Right atrium auricular region (tissue), 2 donors: ENCODE results near the gene MARCOL. TPM values are rescaled to one million over a fixed set of nuclear protein-coding genes. Genes with fewer than 3 reads are reported as not detected.

Experiments used
- DNase-seq: peaks from one replicate; pipeline ENCODE4 v3.0.0-alpha.2; 2019; ENCODE audit warnings: low spot score
- H3K27ac ChIP-seq, 2 donors: fragments of 200-600 bp; sonication (generic); 1 replicate in 1 of 2; 2 replicates in 1 of 2; pipeline ENCODE4 v1.5.1; 2016 to 2019
- H3K27me3 ChIP-seq, 2 donors: fragments of 200-600 bp; sonication (generic); one replicate each; pipeline versions ENCODE4 v1.5.1 to v1.6.0; 2017 to 2019
- H3K36me3 ChIP-seq: fragments of 200-600 bp; sonication (generic); one replicate; pipeline ENCODE4 v1.5.1; 2016
- H3K4me1 ChIP-seq, 2 donors: fragments of 200-600 bp; sonication (generic); one replicate each; pipeline versions ENCODE4 v1.5.1 to v1.6.0; 2017 to 2019
- H3K4me3 ChIP-seq, 2 donors: fragments of 200-600 bp; sonication (generic); 1 replicate in 1 of 2; 2 replicates in 1 of 2; pipeline ENCODE4 v1.5.1; 2017 to 2019; ENCODE audit warnings: mild to moderate bottlenecking in 1 of 2, moderate library complexity in 1 of 2
- H3K9me3 ChIP-seq, 2 donors: fragments of 200-600 bp; sonication (generic); one replicate each; pipeline ENCODE4 v1.5.1; 2019
- total RNA-seq, 2 donors: library from RNA; depleted of rRNA; stranded (reverse); fragments of >200 nt; gene quantifications; one replicate each; pipeline ENCODE4 v1.1.0, GENCODE V29; 2016
- TF ChIP-seq, protein P1 (sequence below), 2 donors: fragments of 200-600 bp; sonication (generic); IDR thresholded peaks; one replicate each; pipeline ENCODE4 v1.5.1; 2019; ENCODE audit warnings: antibody characterized with exemption in 2 of 2

The MARCOL gene
- total RNA-seq, 2 donors from 2014 or later, result not detected

GRCh38 chr5:148230240-148230639, 8.1 kb upstream of the MARCOL start:
- Histone ChIP-seq H3K36me3 (no peaks in the 10 kb centered on the region), H3K4me3 (no peak overlapping the region), H3K4me1 (no peaks in the 10 kb centered on the region), H3K27ac (no peak overlapping the region), H3K27me3 (no peaks in the 10 kb centered on the region), H3K9me3 (no peaks in the 10 kb centered on the region)
- DNase-seq, result no peak
- TF ChIP-seq, protein P1, sequence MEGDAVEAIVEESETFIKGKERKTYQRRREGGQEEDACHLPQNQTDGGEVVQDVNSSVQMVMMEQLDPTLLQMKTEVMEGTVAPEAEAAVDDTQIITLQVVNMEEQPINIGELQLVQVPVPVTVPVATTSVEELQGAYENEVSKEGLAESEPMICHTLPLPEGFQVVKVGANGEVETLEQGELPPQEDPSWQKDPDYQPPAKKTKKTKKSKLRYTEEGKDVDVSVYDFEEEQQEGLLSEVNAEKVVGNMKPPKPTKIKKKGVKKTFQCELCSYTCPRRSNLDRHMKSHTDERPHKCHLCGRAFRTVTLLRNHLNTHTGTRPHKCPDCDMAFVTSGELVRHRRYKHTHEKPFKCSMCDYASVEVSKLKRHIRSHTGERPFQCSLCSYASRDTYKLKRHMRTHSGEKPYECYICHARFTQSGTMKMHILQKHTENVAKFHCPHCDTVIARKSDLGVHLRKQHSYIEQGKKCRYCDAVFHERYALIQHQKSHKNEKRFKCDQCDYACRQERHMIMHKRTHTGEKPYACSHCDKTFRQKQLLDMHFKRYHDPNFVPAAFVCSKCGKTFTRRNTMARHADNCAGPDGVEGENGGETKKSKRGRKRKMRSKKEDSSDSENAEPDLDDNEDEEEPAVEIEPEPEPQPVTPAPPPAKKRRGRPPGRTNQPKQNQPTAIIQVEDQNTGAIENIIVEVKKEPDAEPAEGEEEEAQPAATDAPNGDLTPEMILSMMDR (IDR thresholded peaks at IDR 0.05), result no peak

DNA sequence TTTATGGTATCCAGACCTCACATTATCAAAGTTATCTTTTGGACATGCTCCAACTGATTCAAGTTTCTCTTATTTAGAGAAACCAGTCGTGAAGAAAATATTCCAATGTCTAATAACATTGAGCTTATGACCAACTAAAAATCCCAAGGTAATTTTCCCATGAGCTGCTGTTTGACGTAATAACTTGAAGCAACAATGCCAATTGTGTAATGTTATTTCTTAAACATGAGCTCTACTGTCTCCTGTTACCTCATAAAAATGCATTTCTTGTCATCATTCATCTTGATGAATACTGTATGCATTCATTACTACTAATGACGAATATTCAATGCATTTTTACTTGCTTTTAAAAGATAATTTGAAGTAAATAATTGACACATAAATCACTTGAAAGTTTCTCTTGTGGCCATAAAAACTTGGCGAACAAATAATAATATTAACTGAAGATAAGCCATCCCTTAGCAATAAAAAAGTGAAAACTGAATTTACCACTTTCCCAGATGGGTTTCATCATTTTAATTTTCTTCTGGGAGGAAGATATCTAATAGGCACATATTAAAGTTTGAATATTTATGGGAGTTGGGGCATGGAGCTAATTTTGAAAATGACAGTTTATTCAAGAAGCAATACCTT, 424 bp upstream of the MARCOL start:
- Histone ChIP-seq H3K36me3 (no peaks in the 10 kb centered on the region), H3K4me1 (no peaks in the 10 kb centered on the region), H3K4me3 (no peak overlapping the region), H3K27ac (no peak overlapping the region), H3K9me3 (no peaks in the 10 kb centered on the region), H3K27me3 (no peaks in the 10 kb centered on the region)
- DNase-seq, result no peak
- TF ChIP-seq, protein P1 (IDR thresholded peaks at IDR 0.05), result no peak

GRCh38 chr5:148248894-148249293, 10.6 kb downstream of the MARCOL start:
- no peaks in the 10 kb centered on the region for H3K36me3 ChIP-seq
- no peaks in the 10 kb centered on the region for H3K4me1 ChIP-seq
- DNase-seq, result no peak
- no peaks in the 10 kb centered on the region for H3K27me3 ChIP-seq
- H3K9me3 ChIP-seq, result peaks cover 0 to 4% of the 10 kb centered on the region in 2 donors
- no peak overlapping the region for H3K27ac ChIP-seq
- TF ChIP-seq, protein P1 (IDR thresholded peaks at IDR 0.05), result no peak
- no peak overlapping the region for H3K4me3 ChIP-seq

GRCh38 chr5:148255456-148255855, 17.1 kb downstream of the MARCOL start:
- peaks cover 0 to 24% of the 10 kb centered on the region in 2 donors for H3K9me3 ChIP-seq
- no peaks in the 10 kb centered on the region for H3K27me3 ChIP-seq
- TF ChIP-seq, protein P1 (IDR thresholded peaks at IDR 0.05), result no peak
- no peak for DNase-seq
- H3K27ac ChIP-seq, result no peak overlapping the region
- no peak overlapping the region for H3K4me3 ChIP-seq
- no peaks in the 10 kb centered on the region for H3K36me3 ChIP-seq
- H3K4me1 ChIP-seq, result no peaks in the 10 kb centered on the region

DNA sequence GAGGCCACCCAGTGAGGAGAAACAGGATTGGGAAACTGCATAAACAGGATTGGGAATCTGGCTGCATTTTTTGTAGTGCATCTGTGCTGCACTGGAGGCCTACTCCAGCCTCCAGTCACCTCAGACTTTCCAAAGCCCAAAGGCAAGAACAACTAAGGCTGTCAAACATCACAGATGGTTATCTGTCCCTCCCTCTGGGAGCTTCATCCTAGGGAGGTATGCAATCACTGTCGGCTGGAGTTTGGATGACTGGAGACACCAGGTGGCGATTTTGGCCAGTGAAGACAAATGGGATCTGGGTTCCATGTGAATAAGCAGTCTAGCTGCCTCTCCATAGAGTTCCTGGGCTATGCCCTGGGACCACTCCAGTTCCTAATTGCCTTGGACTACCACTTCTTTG, 21.0 kb downstream of the MARCOL start:
- no peak for DNase-seq
- H3K27ac ChIP-seq, result no peak overlapping the region

More for the DNA sequence above, 21.0 kb downstream of the MARCOL start:
- no peak overlapping the region for H3K4me3 ChIP-seq
- H3K9me3 ChIP-seq, result peaks cover 0 to 21% of the 10 kb centered on the region in 2 donors
- H3K36me3 ChIP-seq, result no peaks in the 10 kb centered on the region
- no peaks in the 10 kb centered on the region for H3K4me1 ChIP-seq
- TF ChIP-seq, protein P1 (IDR thresholded peaks at IDR 0.05), result no peak
- no peaks in the 10 kb centered on the region for H3K27me3 ChIP-seq
